Amygdala (tissue), 56 donors: ENCODE data around the gene IPO4.

Source experiments
- DNase-seq, 56 donors: peaks; one replicate each; lab custom pipeline; 2025; lab: John Stamatoyannopoulos, UW

The IPO4 gene

DNA sequence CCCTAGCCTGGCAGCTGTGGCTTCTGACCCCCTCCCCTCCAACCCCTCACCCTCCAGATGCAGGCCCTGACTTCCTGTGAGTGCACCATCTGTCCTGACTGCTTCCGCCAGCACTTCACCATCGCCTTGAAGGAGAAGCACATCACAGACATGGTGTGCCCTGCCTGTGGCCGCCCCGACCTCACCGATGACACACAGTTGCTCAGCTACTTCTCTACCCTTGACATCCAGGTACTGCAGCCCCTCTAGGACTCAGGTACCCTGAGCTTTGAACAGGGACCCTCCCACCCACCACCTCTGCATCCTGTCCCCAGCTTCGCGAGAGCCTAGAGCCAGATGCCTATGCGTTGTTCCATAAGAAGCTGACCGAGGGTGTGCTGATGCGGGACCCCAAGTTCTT lies 33.5 kb downstream of the IPO4 start:
- no peak for DNase-seq

DNA sequence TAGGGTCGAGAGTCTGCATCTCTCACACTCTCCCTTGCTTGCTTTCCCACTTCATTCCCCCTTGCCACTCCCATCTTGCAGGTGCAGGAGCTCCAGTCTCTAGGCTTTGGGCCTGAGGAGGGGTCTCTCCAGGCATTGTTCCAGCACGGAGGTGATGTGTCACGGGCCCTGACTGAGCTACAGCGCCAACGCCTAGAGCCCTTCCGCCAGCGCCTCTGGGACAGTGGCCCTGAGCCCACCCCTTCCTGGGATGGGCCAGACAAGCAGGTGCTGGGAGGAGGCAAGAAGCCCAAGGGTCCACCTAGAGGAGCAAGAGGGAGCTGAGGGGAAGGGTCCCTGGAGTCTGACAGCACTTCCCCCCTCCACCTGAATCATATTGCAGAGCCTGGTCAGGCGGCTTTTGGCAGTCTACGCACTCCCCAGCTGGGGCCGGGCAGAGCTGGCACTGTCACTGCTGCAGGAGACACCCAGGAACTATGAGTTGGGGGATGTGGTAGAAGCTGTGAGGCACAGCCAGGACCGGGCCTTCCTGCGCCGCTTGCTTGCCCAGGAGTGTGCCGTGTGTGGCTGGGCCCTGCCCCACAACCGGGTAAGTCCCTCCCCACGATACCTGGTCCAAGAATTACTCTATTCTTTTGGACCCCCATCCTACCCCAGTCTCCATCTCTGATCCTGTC lies 37.1 kb downstream of the IPO4 start:
- no peak for DNase-seq

DNA sequence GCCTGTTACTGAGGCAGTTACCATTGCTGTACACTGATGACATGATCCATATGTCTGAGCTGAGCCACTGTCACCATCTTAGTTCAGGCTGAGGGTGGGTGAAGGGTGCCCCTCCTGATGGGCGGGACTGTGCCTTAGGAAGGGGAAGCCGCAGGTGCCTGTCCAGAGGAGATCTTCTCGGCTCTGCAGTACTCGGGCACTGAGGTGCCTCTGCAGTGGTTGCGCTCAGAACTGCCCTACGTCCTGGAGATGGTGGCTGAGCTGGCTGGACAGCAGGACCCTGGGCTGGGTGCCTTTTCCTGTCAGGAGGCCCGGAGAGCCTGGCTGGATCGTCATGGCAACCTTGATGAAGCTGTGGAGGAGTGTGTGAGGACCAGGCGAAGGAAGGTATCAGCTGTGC lies 37.6 kb downstream of the IPO4 start:
- no peak for DNase-seq

DNA sequence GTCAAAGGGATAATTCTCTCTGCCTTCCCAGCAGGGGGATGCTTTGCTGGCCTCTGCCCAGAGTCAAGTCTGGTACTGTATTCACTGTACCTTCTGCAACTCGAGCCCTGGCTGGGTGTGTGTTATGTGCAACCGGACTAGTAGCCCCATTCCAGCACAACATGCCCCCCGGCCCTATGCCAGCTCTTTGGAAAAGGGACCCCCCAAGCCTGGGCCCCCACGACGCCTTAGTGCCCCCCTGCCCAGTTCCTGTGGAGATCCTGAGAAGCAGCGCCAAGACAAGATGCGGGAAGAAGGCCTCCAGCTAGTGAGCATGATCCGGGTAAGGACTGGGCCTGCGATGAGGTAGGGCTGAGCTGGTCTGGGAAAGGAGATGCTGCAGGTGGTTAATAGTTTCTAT lies 38.0 kb downstream of the IPO4 start:
- no peak for DNase-seq

DNA sequence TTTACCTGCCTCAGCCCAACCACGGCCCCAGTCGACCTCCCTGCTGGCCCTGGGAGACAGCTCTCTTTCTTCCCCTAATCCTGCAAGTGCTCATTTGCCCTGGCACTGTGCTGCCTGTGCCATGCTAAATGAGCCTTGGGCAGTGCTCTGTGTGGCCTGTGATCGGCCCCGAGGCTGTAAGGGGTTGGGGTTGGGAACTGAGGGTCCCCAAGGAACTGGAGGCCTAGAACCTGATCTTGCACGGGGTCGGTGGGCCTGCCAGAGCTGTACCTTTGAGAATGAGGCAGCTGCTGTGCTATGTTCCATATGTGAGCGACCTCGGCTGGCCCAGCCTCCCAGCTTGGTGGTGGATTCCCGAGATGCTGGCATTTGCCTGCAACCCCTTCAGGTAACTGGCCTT lies 38.6 kb downstream of the IPO4 start:
- no peak for DNase-seq

DNA sequence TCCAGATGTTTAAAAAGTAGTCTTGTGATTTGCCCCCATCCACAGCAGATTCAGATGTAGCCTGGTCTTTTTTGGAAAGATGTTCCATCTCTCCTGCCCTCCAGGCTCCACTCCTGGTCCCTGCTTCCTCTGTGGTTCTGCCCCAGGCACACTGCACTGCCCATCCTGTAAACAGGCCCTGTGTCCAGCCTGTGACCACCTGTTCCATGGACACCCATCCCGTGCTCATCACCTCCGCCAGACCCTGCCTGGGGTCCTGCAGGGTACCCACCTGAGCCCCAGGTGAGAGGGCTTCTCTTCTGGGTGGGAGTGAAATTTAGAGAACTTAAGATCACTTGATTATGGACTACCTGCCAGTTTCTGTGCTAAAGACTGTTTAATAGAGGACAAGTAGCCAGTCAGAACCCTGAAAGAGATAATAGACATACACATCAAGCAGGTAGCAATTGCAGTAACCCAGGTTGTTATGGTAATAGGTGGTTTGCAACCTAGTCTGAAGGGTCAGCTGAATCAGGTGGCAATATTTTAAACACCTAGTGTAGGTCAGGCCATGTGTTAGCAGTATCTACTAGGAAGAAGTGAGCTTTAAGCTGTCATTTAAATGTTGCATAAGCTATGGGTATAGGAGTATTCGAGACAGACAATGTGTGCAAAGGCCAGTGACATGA lies 39.2 kb downstream of the IPO4 start:
- DNase-seq = no peak

DNA sequence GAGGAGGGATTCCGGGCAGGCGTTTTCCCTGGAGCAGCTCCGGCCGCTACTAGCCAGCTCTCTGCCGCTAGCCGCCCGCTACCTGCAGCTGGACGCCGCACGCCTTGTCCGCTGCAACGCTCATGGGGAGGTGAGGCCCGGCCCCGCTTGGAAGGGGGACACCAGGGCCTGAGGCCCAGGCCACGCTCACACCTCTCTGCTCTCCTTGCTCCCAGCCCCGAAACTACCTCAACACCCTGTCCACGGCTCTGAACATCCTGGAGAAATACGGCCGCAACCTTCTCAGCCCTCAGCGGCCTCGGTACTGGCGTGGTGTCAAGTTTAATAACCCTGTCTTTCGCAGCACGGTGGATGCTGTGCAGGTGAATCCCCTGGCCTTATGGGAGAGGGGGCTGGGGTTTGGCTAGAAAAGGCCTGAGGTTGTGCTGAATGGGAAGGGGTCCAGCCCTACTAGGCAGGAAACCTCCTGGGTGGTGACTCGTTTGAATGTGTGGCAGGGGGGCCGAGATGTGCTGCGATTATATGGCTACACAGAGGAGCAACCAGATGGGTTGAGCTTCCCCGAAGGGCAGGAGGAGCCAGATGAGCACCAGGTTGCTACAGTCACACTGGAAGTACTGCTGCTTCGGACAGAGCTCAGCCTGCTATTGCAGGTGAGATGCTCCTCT lies 40.7 kb downstream of the IPO4 start:
- no peak for DNase-seq

DNA sequence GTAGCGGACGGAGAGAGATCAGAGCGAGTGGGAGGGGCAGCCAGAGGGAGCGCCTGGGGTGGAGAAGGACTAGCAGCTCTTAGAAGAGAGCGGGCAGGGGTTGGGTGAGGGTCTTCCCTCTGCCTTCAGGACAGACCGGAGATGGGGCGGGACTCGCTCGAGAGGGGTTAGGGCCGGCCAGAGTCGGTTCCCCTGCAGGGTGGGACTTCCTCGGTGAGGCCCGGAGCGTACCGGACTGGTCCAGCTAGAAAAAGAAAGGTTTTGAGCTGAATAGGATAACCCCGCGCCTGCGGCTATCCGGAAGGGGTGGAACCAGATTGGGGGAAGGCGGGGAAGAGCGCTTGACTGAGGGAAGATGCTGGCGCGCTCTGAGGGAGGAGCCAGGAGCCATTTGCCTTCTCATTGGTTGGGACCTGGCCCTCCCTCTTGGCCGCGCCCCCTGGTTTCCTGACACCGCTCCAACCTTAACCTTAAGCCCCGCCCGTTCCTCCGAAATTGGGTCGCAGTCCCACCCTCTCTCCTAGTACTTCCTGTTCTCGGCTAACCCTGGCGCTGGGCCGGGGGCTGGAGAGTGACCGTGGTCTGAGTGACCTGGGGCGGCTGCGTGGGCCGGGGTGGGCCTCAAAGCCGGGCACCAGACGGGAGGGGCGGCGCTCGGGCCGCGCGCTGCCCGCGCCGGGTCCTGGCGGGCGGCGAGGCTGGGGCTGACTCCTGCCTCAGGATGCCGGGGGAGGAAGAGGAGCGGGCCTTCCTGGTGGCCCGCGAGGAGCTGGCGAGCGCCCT lies 41.4 kb downstream of the IPO4 start, which contains the start of gene RNF31:
Gene RNF31, plus strand, starts transcription at position 521 of the 783 bp plus-strand sequence. Its CDS starts 201 bp downstream, at position 722.
- DNase-seq = peak; percentile 73 to 99 (median 95)

DNA sequence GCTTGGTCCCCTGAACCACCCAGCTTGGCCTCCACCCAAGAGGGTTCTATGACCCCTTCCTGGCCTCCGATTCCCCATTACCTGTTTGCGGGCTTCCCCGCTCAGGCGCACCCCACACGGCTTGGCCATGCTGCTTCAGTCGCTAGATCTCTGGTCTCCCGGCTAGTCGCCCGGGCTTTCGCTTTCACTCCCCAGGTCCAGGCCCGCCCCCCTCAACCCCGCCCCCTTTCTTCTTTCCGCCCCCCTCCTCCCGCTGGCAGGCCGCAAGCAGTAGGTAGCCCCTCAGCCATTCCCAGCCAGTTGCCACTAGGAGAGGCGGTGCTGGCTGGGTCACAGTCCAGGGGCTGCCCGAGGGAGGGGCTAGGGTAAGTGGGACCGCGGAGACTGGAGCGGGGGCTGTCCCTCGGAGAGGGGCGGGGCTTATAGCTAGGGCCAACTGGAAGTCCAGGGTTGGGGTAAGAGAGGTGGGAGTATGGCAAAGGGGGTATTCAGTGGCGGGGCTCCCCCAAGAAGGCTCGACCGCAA lies 42.1 kb downstream of the IPO4 start, which contains the start of gene PSME2:
Gene PSME2, minus strand, starts transcription at position 158 of the 525 bp plus-strand sequence. Its CDS starts 29 bp downstream, at position 129.
- peak in 55 of 56 donors; percentile 48 to 92 (median 82) for DNase-seq

DNA sequence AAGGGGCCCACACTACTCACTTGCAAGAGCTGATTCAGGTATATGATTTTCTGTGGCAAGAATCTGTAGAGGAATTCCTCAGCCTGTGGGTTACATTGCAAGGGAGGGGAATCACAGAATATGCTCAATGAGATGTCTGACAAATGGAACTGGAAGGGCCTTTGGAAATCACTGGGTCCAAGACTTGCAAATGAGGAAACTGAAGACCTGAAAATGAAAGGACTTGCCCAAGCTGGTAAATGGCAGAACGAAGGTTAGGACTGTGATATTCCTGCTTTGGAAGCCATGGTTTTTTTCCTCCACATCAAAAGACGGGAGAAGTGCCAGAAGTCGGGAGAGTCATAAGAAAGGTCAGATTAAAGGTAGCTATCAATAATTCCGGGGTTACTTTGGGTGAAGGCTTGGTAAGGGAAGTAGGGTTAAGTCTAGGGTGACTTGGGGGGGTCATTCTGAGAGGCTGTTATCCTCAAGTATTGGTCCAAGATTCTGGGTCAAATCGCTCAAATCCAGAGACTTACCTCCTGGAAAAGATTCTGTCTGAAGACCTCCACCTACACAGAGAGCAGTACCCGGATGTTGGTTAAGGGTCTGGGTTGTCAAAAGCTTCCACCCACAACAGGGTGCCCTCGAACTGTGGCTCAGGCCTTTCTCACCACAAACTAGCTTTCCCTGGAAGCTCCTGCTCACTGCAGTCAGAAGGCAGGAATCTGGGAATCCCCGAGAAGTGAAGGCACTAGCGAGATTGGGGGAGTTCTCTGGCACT lies 42.7 kb downstream of the IPO4 start:
- no peak for DNase-seq

DNA sequence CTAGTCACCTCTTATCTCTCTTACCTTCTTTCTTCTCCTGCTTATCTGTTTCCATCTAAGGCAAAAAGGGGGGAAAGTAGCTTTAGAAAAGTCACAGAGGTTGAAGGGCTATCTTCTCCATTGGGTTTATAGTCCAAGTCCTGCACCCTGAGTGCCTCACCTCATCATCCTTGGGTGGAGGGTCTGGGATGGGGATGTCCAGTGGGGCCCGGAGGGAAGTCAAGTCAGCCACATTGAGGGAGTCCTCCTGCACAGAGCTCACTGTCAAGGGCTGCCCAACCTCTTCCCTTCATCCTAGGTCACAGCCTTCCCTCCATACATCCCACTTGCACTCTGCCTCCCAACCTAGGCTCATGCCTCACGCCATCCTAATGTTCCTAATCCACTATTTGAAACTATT lies 43.4 kb downstream of the IPO4 start:
- no peak for DNase-seq

DNA sequence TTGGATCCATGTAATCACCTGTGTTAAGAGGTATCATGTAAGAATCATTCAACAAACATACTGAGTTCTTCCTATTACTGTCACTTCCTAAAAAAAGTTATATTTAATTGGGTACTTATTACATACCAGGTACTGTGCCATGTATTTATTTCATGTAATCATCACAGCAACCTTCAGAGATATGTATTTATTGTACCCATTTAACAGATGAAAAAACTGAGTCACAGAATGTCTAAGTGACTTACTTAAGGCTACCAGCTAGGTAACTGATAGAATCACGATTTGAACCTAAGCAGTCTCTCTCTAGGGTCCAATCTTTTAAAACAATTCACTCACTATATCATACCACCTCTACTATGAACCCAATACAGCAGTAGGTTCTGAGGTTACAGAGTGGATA lies 44.2 kb downstream of the IPO4 start:
- DNase-seq = no peak

DNA sequence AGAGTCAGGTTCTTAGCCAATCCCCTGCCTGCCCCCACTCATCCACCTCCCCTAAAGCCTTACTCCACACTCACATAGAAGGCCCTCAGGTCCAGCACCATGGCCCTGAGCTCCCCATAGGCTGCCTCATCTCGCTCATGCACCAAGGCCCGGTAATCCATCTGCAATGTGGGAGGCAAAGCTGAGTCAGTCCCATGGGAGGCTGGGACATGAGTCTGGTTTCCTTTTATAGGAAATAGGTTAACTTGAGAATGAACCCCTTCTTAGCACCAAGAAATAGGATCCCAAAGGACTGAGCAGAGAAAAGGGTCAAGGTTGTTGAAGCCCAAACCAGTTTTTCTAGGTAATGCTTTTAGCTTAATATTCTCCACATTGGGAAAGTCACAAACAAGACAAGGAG lies 45.1 kb downstream of the IPO4 start:
- DNase-seq = no peak

DNA sequence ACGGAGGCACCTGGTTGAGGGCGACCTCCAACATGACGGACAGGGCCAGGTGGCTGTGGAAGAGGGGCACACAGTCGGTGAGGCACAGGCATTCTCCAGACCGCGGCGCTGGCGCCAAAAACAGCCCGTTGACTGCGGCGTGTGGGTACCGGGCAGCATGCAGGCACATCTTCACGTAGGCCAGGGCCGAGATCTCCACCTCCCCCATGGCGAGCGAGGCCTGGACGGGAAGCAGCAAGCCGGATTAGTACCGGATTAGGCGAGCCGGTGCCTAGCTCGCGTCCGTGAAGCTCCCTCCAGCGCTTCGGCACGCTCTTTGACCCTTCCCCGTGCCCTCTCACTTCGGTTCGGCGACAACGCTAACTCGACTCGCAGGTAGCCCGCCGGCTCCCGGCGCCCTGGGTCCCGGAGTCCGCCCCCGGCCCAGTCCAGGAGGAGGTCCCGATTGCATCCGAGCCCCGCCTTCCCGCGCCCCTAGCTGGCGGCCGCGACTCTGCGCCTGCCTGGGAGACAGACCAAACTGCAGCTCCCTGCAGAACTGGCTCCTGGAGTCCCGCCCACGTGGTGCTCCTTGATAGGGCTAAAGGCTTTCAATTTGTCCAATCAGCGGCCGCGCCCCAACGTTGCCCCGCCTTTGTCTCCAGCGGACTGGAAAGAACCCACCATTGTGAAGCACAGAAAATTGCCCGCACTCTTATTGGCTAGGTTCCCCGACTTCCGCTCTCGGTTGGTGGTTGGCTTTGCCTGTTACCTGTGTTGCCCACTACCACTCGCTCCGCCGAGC lies 47.3 kb downstream of the IPO4 start, which contains the start of gene EMC9:
Gene EMC9, minus strand, starts transcription at position 495 of the 784 bp plus-strand sequence. Its CDS starts 287 bp downstream, at position 208.
- DNase-seq = peak; percentile 75 to 100 (median 99)

DNA sequence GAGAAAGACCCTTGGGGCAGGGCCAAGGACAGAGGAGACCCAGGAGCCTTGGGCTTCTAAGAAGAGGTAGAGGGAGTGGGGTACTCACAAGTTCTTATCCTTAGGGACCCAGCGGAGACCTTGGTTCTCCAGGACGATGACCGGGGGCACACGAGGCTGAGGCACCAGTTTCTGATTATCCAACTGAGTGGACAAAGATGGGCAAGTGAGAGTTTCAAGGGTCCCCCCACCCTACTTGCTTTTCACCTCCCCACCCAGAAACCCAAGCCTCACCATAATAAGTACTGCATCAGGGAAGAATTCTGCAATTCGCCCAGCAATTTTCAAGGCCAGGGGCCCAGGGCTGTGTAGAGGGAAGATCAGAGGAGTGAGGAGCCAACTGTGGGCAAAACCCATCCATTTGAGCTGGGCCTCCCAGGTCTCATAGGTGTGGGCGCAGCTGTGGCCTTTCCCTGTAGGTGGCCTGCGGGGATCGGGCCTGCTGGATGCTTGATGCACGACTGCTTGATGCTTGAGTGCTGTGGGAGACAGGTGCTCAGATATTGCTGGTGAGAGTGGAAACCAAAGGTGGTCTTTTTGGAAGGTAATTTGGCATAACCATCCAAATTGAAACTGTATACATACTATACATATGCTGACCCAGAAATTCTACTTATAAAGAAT lies 49.2 kb downstream of the IPO4 start:
- DNase-seq = no peak

DNA sequence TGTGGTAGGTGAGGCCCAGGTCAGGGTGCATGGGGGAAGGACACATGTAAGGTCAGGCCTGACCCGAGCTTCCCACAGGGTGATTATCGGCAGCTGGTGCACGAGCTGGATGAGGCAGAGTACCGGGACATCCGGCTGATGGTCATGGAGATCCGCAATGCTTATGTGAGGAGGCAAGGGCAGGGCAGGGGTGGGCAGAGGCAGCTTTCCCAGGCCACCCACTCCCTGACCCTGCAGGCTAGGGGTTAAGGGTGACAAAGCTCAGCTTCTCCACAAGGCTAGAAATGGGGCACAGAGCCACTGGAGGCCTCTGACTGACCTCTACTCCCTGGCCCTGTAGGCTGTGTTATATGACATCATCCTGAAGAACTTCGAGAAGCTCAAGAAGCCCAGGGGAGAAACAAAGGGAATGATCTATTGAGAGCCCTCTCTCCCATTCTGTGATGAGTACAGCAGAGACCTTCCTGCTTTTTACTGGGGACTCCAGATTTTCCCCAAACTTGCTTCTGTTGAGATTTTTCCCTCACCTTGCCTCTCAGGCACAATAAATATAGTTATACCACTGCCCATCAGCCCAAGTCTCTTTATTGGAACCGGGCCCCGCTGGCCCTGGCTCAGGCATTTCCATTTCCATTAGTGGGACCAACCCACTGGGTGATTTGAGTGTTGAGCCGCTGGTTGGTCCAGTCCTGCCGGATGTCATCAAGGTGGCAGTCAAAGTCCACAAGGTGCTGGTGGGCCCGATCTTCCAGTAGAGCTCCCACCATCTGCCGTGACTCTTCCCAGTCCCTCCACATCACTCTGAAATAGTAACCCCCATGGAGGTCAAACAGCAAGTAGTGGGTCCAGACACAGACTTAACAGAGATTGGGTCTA lies 50.0 kb downstream of the IPO4 start:
- DNase-seq = no peak
